Measurements from ENCODE around the gene SSBP3.

DNA sequence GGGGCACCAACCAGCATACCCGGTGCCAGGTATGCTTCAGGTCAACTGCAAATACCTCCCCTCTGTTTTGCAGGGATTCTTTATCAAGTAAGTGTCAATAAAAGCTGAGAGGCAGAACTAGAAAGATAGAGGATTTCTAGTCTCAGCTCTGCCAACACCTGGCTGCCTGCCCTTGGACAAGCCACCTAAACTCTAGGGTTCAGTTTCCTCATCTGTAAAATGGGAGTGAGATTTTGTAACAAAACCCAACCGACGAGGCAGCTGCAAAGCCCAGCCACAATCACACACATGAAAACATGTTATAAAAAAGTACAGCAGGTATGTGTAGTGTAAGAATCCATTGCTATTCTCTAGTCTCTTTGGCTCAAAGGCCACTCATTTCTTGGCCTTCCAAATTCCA, 8.2 kb downstream of the SSBP3 start:
- TF ChIP-seq CTCF (conservative IDR thresholded peaks at IDR 0.05; ENCODE audit: low read depth, low read length), result no peak
- no peak for TF ChIP-seq EZH2 (IDR thresholded peaks at IDR 0.05; ENCODE audit: low read length, unreplicated experiment)
- TF ChIP-seq EZH2phosphoT487 (IDR thresholded peaks at IDR 0.05; ENCODE audit: borderline replicate concordance, low read length), result no peak
